Esophagus squamous epithelium (tissue), 5 donors: ENCODE results near the gene MINDY3. TPM values are rescaled to one million over a fixed set of nuclear protein-coding genes. Genes with fewer than 3 reads are reported as not detected.

Source experiments
- DNase-seq: peaks from one replicate; lab custom pipeline; 2025; lab: John Stamatoyannopoulos, UW
- H3K27ac ChIP-seq, 4 donors: fragments of 200-600 bp; sonication (generic); one replicate each; pipeline ENCODE4 v1.5.1; 2016 to 2019; ENCODE audit warnings: mild to moderate bottlenecking in 1 of 4
- H3K27me3 ChIP-seq, 4 donors: fragments of 200-600 bp; sonication (generic); 1 replicate in 3 of 4; 2 replicates in 1 of 4; pipeline versions ENCODE4 v1.5.1 to v1.6.0; 2017 to 2021; ENCODE audit warnings: antibody characterized with exemption in 1 of 4
- H3K36me3 ChIP-seq, 3 donors: fragments of 200-600 bp; sonication (generic); one replicate each; pipeline ENCODE4 v1.5.1; 2016 to 2019
- H3K4me1 ChIP-seq, 3 donors: fragments of 200-600 bp; sonication (generic); one replicate each; pipeline ENCODE4 v1.5.1; 2017 to 2019
- H3K4me3 ChIP-seq, 4 donors: fragments of 200-600 bp; sonication (generic); 1 replicate in 3 of 4; 2 replicates in 1 of 4; pipeline ENCODE4 v1.5.1; 2016 to 2019; ENCODE audit warnings: mild to moderate bottlenecking in 2 of 4, moderate library complexity in 1 of 4
- H3K9me3 ChIP-seq, 3 donors: fragments of 200-600 bp; sonication (generic); one replicate each; pipeline ENCODE4 v1.5.1; 2016 to 2019
- POLR2A ChIP-seq, 4 donors: fragments of 450-650 bp; IDR thresholded peaks; one replicate each; pipeline ENCODE4 v1.6.1; 2017; ENCODE audit warnings: antibody characterized with exemption in 4 of 4, mild to moderate bottlenecking in 4 of 4, moderate library complexity in 3 of 4
- WGBS, 2 donors: methylation state at CpG; one replicate each; pipeline ENCODE4 v1.1.5; 2018; 5-methylcytosine and 5-hydroxymethylcytosine counted together
- intact Hi-C: fragments of 100-400 bp; cut with DNase I; formaldehyde crosslinking; loops from one replicate; pipeline ENCODE4 v1.15.0; 2022
- total RNA-seq, 4 donors: library from RNA; depleted of rRNA; stranded (reverse); fragments of >200 nt; gene quantifications; one replicate each; pipeline ENCODE4 v1.1.0, GENCODE V29; 2016
- TF ChIP-seq, protein P1 (sequence below), 6 experiments: fragments of 450-650 bp in 4 of 6; fragments of 200-600 bp in 2 of 6; sonication (generic) in 2 of 6; IDR thresholded peaks; one replicate each; pipeline ENCODE4 v1.5.1; 2016 to 2019; ENCODE audit warnings: antibody characterized with exemption in 6 of 6, mild to moderate bottlenecking in 4 of 6, moderate library complexity in 4 of 6
- donor health status: DM: yes; HTN: yes; CAD: no.

MINDY3 gene
- total RNA-seq, 4 donors from 2014 or later: 9.5 to 25.0 (median 17.5) TPM

DNA sequence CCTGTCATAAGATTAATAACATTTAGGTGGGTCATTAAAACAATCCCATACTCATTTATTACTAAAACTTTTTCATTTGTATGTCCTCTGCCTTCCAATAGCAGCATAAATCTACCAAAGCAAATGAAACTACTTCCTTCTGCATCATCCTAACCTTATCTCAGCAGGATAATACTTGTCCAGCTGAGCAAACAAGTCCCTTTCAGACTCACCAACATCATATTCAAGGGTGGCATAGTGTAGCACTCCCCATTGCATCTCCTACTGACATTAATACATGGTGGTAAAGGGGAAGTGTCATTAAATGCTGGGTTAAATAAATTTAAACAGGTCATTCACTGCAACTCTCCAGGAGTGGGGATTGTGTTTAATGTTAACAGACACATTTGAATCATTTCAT lies 3.4 kb upstream of the MINDY3 start:
- peaks cover 0 to 68% (median 0%) of the 10 kb centered on the region in 4 donors for H3K27me3 ChIP-seq
- DNase-seq: no peak
- intact Hi-C loops: no loop called here
- H3K9me3 ChIP-seq: no peaks in the 10 kb centered on the region
- TF ChIP-seq, protein P1, sequence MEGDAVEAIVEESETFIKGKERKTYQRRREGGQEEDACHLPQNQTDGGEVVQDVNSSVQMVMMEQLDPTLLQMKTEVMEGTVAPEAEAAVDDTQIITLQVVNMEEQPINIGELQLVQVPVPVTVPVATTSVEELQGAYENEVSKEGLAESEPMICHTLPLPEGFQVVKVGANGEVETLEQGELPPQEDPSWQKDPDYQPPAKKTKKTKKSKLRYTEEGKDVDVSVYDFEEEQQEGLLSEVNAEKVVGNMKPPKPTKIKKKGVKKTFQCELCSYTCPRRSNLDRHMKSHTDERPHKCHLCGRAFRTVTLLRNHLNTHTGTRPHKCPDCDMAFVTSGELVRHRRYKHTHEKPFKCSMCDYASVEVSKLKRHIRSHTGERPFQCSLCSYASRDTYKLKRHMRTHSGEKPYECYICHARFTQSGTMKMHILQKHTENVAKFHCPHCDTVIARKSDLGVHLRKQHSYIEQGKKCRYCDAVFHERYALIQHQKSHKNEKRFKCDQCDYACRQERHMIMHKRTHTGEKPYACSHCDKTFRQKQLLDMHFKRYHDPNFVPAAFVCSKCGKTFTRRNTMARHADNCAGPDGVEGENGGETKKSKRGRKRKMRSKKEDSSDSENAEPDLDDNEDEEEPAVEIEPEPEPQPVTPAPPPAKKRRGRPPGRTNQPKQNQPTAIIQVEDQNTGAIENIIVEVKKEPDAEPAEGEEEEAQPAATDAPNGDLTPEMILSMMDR (IDR thresholded peaks at IDR 0.05): no peak
- TF ChIP-seq POLR2A (IDR thresholded peaks at IDR 0.05): no peak
- peaks cover 5 to 16% (median 6%) of the 10 kb centered on the region in 3 donors for H3K4me1 ChIP-seq
- no peak overlapping the region for H3K27ac ChIP-seq
- H3K36me3 ChIP-seq: no peaks in the 10 kb centered on the region
- no peak overlapping the region for H3K4me3 ChIP-seq

DNA sequence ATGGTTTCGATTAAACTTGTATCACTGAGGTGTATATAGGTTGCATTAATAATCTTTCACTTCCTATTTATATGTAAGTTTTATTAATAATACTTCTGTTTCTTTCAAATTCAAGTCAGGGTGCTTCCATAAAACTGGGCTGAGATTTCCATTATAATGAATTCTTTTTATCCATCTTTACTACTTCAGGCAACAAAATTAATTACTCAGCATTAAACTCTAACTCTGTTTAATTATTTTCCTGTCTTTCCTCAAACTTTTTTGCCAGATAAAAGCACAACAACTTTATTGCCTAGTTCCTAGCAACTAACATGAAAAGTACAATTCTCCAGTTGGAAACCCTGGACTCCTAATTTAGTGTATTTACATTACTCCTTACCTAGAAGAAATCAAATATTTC lies 3.0 kb upstream of the MINDY3 start:
- 89 to 90% methylated on average over 1 of the region's 1 CpG for WGBS, 2 donors
- DNase-seq: no peak
- Histone ChIP-seq H3K27me3 (peaks cover 0 to 64% (median 0%) of the 10 kb centered on the region in 4 donors), H3K36me3 (no peaks in the 10 kb centered on the region), H3K9me3 (no peaks in the 10 kb centered on the region), H3K27ac (no peak overlapping the region), H3K4me3 (no peak overlapping the region), H3K4me1 (peaks cover 5 to 20% (median 9%) of the 10 kb centered on the region in 3 donors)
- TF ChIP-seq, protein P1 (IDR thresholded peaks at IDR 0.05): no peak
- TF ChIP-seq POLR2A (IDR thresholded peaks at IDR 0.05): no peak
- intact Hi-C loops: no loop called here

DNA sequence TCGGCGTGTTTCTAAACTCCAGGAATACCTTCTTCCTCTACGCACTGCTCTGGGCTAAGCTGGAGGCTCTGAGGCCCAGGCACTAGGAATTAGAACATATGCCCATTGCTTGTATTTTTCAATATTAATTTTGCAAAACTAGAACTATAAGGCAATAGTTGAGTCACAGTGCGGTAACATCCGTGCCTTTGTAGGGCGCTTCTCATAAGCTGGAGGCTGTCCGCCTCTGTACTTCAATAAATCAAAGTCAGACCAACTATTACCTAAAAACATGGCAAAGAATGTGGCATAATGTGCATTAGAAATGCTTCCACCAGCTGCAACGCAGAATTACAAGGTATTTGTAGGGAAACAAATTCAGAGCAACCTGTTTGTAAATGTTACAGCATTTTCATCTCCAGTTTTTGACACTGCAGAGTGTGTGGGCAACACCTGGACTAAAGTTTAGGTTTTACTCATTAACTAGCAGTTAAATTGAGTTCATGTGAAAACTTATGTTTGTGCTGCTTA lies 440 bp upstream of the MINDY3 start:
- no peak for TF ChIP-seq POLR2A (IDR thresholded peaks at IDR 0.05)
- TF ChIP-seq, protein P1 (IDR thresholded peaks at IDR 0.05): no peak
- peaks cover 0 to 38% (median 0%) of the 10 kb centered on the region in 4 donors for H3K27me3 ChIP-seq
- peak overlapping the region; percentile 47 to 83 (median 76) for H3K27ac ChIP-seq
- H3K9me3 ChIP-seq: no peaks in the 10 kb centered on the region
- no peaks in the 10 kb centered on the region for H3K36me3 ChIP-seq
- WGBS, 2 donors: 36 to 50% methylated on average over 8 of the region's 8 CpGs
- intact Hi-C loops: no loop called here
- peak overlapping the region; percentile 62 to 91 (median 83) for H3K4me3 ChIP-seq
- DNase-seq: no peak
- H3K4me1 ChIP-seq: peaks cover 5 to 42% (median 15%) of the 10 kb centered on the region in 3 donors

DNA sequence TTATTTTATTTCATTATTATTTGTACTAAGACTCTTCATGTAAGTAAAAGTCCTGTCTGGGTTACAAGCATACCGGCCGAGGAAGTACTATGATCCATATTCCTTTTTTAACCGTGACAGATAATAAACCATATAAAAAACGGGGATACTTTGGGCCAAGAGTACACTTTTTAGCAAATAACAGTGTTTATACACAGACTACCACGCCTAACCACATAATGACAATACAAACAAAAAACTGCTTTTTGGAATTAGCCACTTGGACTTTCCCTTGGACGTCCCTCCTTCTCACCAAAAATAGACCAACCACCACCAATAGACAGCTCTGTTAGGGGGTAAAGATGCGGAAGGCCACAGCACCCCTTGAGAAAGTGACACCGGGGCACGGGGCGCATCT lies 800 bp downstream of the MINDY3 start:
- TF ChIP-seq, protein P1 (IDR thresholded peaks at IDR 0.05): no peak
- H3K9me3 ChIP-seq: no peaks in the 10 kb centered on the region
- WGBS, 2 donors: 5 to 14% methylated on average over 6 to 10 of the region's 10 CpGs
- no peaks in the 10 kb centered on the region for H3K36me3 ChIP-seq
- DNase-seq: no peak
- H3K27ac ChIP-seq: peak overlapping the region; percentile 47 to 83 (median 76)
- H3K4me3 ChIP-seq: peak overlapping the region; percentile 62 to 91 (median 83)
- H3K27me3 ChIP-seq: peaks cover 0 to 26% (median 0%) of the 10 kb centered on the region in 4 donors
- intact Hi-C loops: no loop called here
- peaks cover 5 to 42% (median 15%) of the 10 kb centered on the region in 3 donors for H3K4me1 ChIP-seq

DNA sequence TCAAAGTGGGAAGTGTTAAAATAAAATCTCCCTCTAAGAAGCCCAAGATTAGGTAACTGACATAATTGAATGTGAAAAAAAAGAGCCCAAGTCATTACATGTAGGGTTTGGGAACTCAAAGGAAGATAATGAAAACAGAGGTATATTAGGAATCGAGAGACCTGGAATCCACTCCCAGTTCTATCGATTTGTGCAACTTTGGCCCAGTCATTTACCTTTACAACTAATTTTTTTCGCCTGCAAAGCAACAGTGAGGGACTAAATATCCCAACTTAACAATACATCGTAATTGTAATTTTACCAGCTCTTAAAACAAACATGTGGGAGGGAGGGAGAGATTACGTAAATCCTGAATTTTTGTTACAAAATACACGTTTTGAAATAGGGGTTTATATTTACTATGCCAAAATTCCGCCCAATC lies 1.4 kb downstream of the MINDY3 start:
- Histone ChIP-seq H3K4me1 (peaks cover 5 to 42% (median 15%) of the 10 kb centered on the region in 3 donors), H3K9me3 (no peaks in the 10 kb centered on the region), H3K36me3 (no peaks in the 10 kb centered on the region), H3K27ac (no peak overlapping the region), H3K27me3 (peaks cover 0 to 20% (median 0%) of the 10 kb centered on the region in 4 donors), H3K4me3 (peak overlapping the region in 3 of 4 donors; percentile 79 to 91 (median 87))
- no peak for TF ChIP-seq POLR2A (IDR thresholded peaks at IDR 0.05)
- TF ChIP-seq, protein P1 (IDR thresholded peaks at IDR 0.05): no peak
- intact Hi-C loops: no loop called here
- WGBS, 2 donors: 70 to 75% methylated on average over 7 of the region's 7 CpGs
- no peak for DNase-seq
